PFSK-1 (cell line): ENCODE data around the gene ZBTB43. TPM values are rescaled to one million over a fixed set of nuclear protein-coding genes. Genes with fewer than 3 reads are reported as not detected.
A peak's percentile ranks its signal among the peaks of the same experiment; 100 is the strongest.

Experiments used
- FOXP2 ChIP-seq: optimal IDR thresholded peaks from 2 replicates; pipeline ENCODE3; 2011; ENCODE audit warnings: borderline replicate concordance, control low read depth, inconsistent platforms; ENCODE audit not compliant: insufficient read depth; ENCODE audit errors: extremely low read length, extremely low read depth
- POLR2AphosphoS5 ChIP-seq: IDR thresholded peaks from 2 replicates; pipeline ENCODE4 v1.6.1; 2012; ENCODE audit warnings: low read depth, mild to moderate bottlenecking, control low read depth, low read length, moderate library complexity
- SIN3A ChIP-seq: IDR thresholded peaks from 2 replicates; pipeline ENCODE4 v1.6.1; 2012; ENCODE audit warnings: mild to moderate bottlenecking, low read length, moderate library complexity, borderline replicate concordance; ENCODE audit not compliant: insufficient read depth
- TAF1 ChIP-seq: IDR thresholded peaks from 2 replicates; pipeline ENCODE4 v1.6.1; 2012; ENCODE audit warnings: low read length, control low read depth, borderline replicate concordance; ENCODE audit not compliant: insufficient read depth
- polyA plus RNA-seq: library from polyadenylated mRNA; unstranded; fragments of >200 nt; gene quantifications from one replicate; pipeline ENCODE4 v1.2.1, GENCODE V29; 2012; ENCODE audit warnings: low read depth, missing spikeins; ENCODE audit not compliant: insufficient read length
- TF ChIP-seq, protein P1 (sequence below), 2 experiments: IDR thresholded peaks; 2 replicates each; pipeline versions ENCODE4 v1.6.1 to v1.8.0; 2011 to 2012; ENCODE audit warnings: low read depth in 2 of 2, low read length in 2 of 2, control low read depth in 1 of 2, inconsistent platforms in 1 of 2, mild to moderate bottlenecking in 1 of 2, moderate library complexity in 1 of 2; ENCODE audit not compliant: insufficient read depth in 1 of 2

The ZBTB43 gene, protein sequence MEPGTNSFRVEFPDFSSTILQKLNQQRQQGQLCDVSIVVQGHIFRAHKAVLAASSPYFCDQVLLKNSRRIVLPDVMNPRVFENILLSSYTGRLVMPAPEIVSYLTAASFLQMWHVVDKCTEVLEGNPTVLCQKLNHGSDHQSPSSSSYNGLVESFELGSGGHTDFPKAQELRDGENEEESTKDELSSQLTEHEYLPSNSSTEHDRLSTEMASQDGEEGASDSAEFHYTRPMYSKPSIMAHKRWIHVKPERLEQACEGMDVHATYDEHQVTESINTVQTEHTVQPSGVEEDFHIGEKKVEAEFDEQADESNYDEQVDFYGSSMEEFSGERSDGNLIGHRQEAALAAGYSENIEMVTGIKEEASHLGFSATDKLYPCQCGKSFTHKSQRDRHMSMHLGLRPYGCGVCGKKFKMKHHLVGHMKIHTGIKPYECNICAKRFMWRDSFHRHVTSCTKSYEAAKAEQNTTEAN
- polyA plus RNA-seq = 3.2 TPM

DNA sequence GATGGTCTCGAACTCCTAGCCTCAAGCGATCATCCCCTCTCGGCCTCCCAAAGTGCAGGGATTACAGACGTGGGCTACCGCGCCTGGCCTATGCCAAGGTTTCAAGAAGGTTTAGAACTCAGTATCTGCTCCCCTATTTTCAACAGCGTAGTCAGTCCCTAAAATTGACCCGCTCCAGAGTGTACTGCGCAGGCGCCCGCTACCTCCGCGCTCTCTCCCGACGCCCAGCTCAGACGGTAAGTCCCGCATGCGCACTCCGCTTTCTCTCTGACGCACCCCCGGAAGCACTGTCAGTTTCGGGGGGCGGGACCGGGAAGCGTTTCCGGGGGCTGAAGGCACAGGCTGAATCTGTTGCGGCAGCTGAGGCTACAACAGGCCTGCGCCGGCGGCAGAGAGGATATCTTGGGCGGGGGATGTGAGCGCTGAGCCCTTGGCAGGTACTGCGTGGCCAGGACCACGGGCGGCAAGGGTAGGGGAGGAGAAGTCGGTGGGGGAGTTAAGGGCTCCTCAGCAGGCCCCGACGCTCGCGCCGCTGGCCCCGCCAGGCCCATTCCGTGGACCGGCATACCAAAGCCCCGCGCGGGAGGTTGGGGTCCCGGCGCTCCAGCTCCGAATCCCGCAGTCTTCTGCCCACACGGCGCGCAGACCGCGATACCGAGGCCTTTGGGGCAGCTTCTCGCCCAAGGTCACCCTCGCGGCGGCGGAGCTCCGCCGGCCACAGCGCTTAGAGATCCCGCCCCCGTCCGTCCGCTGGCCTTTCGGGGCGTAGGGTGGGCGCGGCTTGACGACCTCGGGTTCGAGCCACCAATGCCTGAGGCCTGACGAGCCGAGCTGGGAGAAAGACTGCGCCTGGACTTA lies at the start of gene ZBTB43:
Gene ZBTB43 (plus strand): TSS at position 345 of the 858 bp plus-strand sequence. CDS start 27,470 bp downstream, outside the sequence.
- TF ChIP-seq TAF1 = peak; percentile 70; the same call in 1 of the 2 replicates
- TF ChIP-seq, protein P1, sequence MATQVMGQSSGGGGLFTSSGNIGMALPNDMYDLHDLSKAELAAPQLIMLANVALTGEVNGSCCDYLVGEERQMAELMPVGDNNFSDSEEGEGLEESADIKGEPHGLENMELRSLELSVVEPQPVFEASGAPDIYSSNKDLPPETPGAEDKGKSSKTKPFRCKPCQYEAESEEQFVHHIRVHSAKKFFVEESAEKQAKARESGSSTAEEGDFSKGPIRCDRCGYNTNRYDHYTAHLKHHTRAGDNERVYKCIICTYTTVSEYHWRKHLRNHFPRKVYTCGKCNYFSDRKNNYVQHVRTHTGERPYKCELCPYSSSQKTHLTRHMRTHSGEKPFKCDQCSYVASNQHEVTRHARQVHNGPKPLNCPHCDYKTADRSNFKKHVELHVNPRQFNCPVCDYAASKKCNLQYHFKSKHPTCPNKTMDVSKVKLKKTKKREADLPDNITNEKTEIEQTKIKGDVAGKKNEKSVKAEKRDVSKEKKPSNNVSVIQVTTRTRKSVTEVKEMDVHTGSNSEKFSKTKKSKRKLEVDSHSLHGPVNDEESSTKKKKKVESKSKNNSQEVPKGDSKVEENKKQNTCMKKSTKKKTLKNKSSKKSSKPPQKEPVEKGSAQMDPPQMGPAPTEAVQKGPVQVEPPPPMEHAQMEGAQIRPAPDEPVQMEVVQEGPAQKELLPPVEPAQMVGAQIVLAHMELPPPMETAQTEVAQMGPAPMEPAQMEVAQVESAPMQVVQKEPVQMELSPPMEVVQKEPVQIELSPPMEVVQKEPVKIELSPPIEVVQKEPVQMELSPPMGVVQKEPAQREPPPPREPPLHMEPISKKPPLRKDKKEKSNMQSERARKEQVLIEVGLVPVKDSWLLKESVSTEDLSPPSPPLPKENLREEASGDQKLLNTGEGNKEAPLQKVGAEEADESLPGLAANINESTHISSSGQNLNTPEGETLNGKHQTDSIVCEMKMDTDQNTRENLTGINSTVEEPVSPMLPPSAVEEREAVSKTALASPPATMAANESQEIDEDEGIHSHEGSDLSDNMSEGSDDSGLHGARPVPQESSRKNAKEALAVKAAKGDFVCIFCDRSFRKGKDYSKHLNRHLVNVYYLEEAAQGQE (IDR thresholded peaks at IDR 0.05; ENCODE audit: insufficient read depth in 1 of 2, low read depth in 2 of 2, low read length in 2 of 2) = no peak
- TF ChIP-seq POLR2AphosphoS5 = peak; percentile 79
- peak; percentile 89; the same call in 1 of the 2 replicates for TF ChIP-seq SIN3A
- peak; percentile 62 for TF ChIP-seq FOXP2

DNA sequence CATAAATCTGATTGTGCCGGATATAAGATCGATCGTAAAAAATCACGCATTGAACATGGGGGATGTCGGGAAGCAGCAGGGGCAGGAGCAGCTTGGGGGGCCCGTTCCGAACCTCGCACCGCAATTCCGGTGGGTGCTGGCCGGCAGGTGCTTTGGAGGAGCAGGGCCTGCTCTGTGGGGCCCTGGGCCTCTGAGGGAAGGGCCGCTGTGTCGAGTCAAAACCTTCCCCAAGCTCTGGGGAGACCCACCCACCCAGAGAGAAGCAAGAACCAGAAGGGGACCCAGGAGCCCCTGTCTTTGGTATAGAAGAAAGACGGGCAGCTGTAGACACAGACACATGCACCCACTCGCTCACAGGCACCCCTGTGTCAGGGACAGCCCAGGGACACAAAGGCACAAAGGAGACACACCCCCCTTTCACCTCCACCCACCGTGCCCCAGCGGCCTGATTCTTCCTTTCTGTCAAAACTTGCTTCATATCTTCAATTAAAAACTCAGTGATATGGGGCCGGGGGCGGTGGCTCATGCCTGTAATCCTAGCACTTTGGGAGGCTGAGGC lies 49.4 kb upstream of the ZBTB43 start:
- TF ChIP-seq TAF1 = no peak
- no peak for TF ChIP-seq FOXP2
- TF ChIP-seq, protein P1 (IDR thresholded peaks at IDR 0.05; ENCODE audit: insufficient read depth in 1 of 2, low read depth in 2 of 2, low read length in 2 of 2) = no peak
- TF ChIP-seq SIN3A = no peak
- TF ChIP-seq POLR2AphosphoS5 = no peak

DNA sequence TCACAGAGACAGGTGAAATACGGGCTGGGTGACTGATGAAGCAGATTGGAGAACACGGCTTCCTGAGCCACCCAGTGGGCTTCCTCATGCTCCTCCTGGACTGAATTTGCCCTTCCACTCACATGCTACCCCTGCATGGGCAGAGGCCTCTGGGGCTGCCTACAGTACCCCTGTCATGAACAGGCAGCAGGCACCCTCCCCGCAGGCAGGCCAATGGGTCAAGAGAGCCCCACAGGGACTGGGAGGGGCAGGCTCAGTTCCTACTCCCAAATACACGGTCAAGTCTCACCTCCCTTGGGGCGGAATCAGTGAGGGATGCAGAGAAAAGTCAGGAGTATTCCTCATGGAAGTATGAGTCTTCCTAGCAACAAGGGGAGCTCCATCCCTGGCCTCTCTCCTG lies 48.6 kb upstream of the ZBTB43 start:
- TF ChIP-seq FOXP2 = no peak
- no peak for TF ChIP-seq TAF1
- no peak for TF ChIP-seq POLR2AphosphoS5
- no peak for TF ChIP-seq SIN3A
- TF ChIP-seq, protein P1 (IDR thresholded peaks at IDR 0.05; ENCODE audit: insufficient read depth in 1 of 2, low read depth in 2 of 2, low read length in 2 of 2) = no peak

DNA sequence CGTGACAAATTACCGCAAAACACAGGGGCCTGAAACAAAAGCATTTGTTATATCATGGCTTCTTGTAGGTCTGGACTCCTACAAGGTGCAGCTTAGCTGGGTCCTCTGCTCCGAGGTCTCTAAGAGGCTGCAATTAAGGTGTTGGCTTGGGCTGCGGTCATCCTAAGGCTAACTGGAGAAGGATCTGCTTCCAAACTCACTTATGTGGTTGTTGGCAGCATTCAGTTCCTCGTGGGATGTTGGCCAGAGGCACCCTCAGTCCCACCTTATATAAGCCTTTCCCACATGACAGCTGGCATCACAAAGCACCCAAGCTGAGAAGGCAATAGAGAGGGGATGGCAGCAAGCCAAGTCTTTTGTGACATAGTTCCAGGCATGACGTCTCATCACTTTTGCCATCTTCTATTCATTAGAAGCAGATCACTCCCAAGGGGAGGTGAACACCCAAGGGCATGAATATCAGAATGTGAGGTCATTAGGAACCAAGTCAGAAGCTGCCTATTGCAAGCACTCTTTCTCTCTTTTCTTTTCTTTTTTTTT lies 47.9 kb upstream of the ZBTB43 start:
- TF ChIP-seq, protein P1 (IDR thresholded peaks at IDR 0.05; ENCODE audit: insufficient read depth in 1 of 2, low read depth in 2 of 2, low read length in 2 of 2) = no peak
- no peak for TF ChIP-seq TAF1
- no peak for TF ChIP-seq FOXP2
- TF ChIP-seq POLR2AphosphoS5 = no peak
- no peak for TF ChIP-seq SIN3A
